Spleen (tissue), 11 donors: Measurements from ENCODE around the gene FLVCR2. TPM values are rescaled to one million over a fixed set of nuclear protein-coding genes. Genes with fewer than 3 reads are reported as not detected.
"Not testable (repeated sequence)": the region's sequence is repeated elsewhere in the genome, so short reads cannot be mapped to it uniquely, and the experiment has no call there.

Experiments used
- DNase-seq: peaks from one replicate; pipeline ENCODE4 v3.0.0-alpha.2; 2020
- H3K27ac ChIP-seq, 8 donors: fragments of 200-600 bp; sonication (generic) in 7 of 8; 1 replicate in 4 of 8; 2 replicates in 4 of 8; pipeline versions ENCODE4 v1.5.0 to v1.8.0; 2016 to 2021; ENCODE audit warnings: inconsistent platforms in 4 of 8, mild to moderate bottlenecking in 4 of 8, moderate library complexity in 1 of 8
- H3K27me3 ChIP-seq, 7 donors: fragments of 200-600 bp; sonication (generic) in 6 of 7; replicated peaks in 1 of 7; 1 replicate in 4 of 7; 2 replicates in 3 of 7; pipeline versions ENCODE4 v1.5.0 to v1.8.0; 2016 to 2021; ENCODE audit warnings: inconsistent platforms in 3 of 7, mild to moderate bottlenecking in 1 of 7
- H3K36me3 ChIP-seq, 6 donors: fragments of 200-600 bp; sonication (generic) in 5 of 6; 1 replicate in 4 of 6; 2 replicates in 2 of 6; pipeline versions ENCODE4 v1.5.0 to v1.8.0; 2016 to 2021; ENCODE audit warnings: inconsistent platforms in 2 of 6
- H3K4me1 ChIP-seq, 6 donors: fragments of 200-600 bp; sonication (generic) in 5 of 6; 1 replicate in 3 of 6; 2 replicates in 3 of 6; pipeline versions ENCODE4 v1.5.0 to v1.8.0; 2016 to 2021; ENCODE audit warnings: inconsistent platforms in 3 of 6
- H3K4me3 ChIP-seq, 8 donors: fragments of 200-600 bp; sonication (generic) in 7 of 8; 1 replicate in 4 of 8; 2 replicates in 4 of 8; pipeline versions ENCODE4 v1.5.0 to v1.8.0; 2016 to 2021; ENCODE audit warnings: inconsistent platforms in 4 of 8, mild to moderate bottlenecking in 4 of 8, moderate library complexity in 2 of 8
- H3K9me3 ChIP-seq, 8 donors: fragments of 200-600 bp; sonication (generic) in 7 of 8; 1 replicate in 4 of 8; 2 replicates in 4 of 8; pipeline versions ENCODE4 v1.5.0 to v1.8.0; 2016 to 2021; ENCODE audit warnings: inconsistent platforms in 4 of 8
- CTCF ChIP-seq, 11 experiments: fragments of 200-600 bp in 7 of 11; fragments of 450-650 bp in 4 of 11; sonication (generic) in 4 of 11; IDR thresholded peaks in 8 of 11; conservative IDR thresholded peaks in 3 of 11; 1 replicate in 7 of 11; 2 replicates in 4 of 11; pipeline versions ENCODE4 v1.4.0 to v1.8.0; 2016 to 2021; ENCODE audit warnings: antibody characterized with exemption in 11 of 11, inconsistent platforms in 4 of 11, mild to moderate bottlenecking in 1 of 11
- POLR2A ChIP-seq, 3 donors: fragments of 450-650 bp; IDR thresholded peaks; one replicate each; pipeline ENCODE4 v1.5.1; 2017; ENCODE audit warnings: antibody characterized with exemption in 3 of 3, mild to moderate bottlenecking in 1 of 3
- POLR2AphosphoS5 ChIP-seq, 3 donors: sonication (generic); formaldehyde crosslinking; IDR thresholded peaks; one replicate each; pipeline ENCODE4 v1.5.1; 2017; ENCODE audit warnings: antibody characterized with exemption in 3 of 3
- WGBS, 5 donors: extraction: QIAGEN DNeasy Blood & Tissue Kit in 3 of 5; methylation state at CpG; one replicate each; pipeline versions ENCODE4 v1.1.5 to v1.1.7; 2013 to 2018; 5-methylcytosine and 5-hydroxymethylcytosine counted together
- intact Hi-C: fragments of 100-400 bp; cut with DNase I; formaldehyde crosslinking; loops from one replicate; pipeline ENCODE4 v1.15.0; 2023; ENCODE audit warnings: low total_unique reads
- polyA plus RNA-seq, 3 donors: library from polyadenylated mRNA; stranded (reverse); fragments of 200-250 nt; gene quantifications; one replicate each; pipeline ENCODE4 v1.2.1, GENCODE V29; 2013
- total RNA-seq, 7 donors: library from RNA; depleted of rRNA in 3 of 7; stranded (reverse); fragments of >200 nt in 3 of 7; fragmentation: NEBNext Ultra II Directional in 4 of 7; extraction: Animal tissue kit (Norgen Biotek cat#: 25700) in 4 of 7; gene quantifications; one replicate each; pipeline versions ENCODE4 v1.1.0 to v1.2.1, GENCODE V29; 2016 to 2021
- donor health status: healthy with polysubstance abuse.
- donor health status: DM: no; HTN: no; CAD: no; lungs with moderate emphysema.
- donor health status: DM: no; HTN: no; CAD: no.
- donor health status: Bipolar disorder and iron deficiency.
- donor health status: healthy.
- donor health status: DM: no; HTN: no; CAD: no.
- donor health status: DM: yes; HTN: yes; CAD: no.

The FLVCR2 gene
- total and polyA plus RNA-seq, 10 donors, result 4.8 to 47.9 (median 30.2) TPM

DNA sequence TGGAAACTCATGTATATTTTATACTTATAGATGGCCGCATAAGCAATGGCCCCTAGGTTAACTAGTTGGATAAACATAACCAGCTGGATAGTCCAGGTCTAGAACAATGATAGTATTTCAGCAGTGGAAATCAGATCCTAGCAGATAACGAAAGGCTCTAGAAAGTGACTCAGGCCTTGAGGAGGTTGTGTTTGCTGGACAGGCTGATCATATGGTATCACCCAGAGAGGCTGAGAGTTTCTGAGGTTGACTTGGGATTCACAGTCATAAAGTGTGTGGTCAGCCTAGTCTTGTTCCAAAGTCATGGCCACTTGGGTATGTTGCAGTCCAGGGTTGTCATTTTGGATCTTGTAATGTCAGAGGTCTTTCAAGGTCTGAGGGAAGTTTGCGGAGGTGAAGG lies 16.8 kb downstream of the FLVCR2 start:
- whole genome bisulfite sequencing, 5 donors, result 90 to 100% (median 98%) methylated on average over 3 of the region's 3 CpGs
- Histone ChIP-seq H3K4me1 (peaks cover 0 to 16% (median 0%) of the 10 kb centered on the region in 6 donors), H3K27ac (no peak overlapping the region), H3K36me3 (peaks cover 0 to 12% (median 0%) of the 10 kb centered on the region in 6 donors), H3K27me3 (no peaks in the 10 kb centered on the region), H3K4me3 (no peak overlapping the region), H3K9me3 (no peaks in the 10 kb centered on the region)
- intact Hi-C loops, result no loop called here
- no peak for DNase-seq
- no peak for TF ChIP-seq CTCF (IDR thresholded peaks at IDR 0.05 in 8 of 11, conservative IDR thresholded peaks at IDR 0.05 in 3 of 11)
- no peak for TF ChIP-seq POLR2AphosphoS5 (IDR thresholded peaks at IDR 0.05)
- no peak for TF ChIP-seq POLR2A (IDR thresholded peaks at IDR 0.05)

DNA sequence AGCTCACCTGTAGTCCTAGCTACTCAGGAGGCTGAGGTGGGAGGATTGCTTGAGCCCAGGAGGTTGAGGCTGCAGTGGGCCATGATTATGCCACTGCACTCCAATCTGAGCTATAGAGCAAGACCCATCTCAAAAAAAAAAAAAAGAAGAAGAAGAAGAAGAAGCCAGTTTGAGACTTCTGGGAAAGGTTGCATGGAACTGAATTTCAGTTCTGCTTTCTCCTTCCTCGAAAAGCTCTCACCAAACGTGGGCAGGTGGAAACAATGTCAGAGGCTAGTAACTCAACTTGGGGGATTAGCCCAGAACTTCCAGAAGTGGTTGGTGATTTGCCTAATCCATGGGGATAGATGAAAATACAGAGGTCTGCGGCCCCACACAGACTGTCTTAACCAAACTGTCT lies 18.7 kb downstream of the FLVCR2 start:
- H3K4me3 ChIP-seq, result no peak overlapping the region
- no peak for DNase-seq
- H3K27me3 ChIP-seq, result no peaks in the 10 kb centered on the region
- 41 to 57% (median 54%) methylated on average over 3 of the region's 3 CpGs for WGBS, 5 donors
- intact Hi-C loops, result no loop called here
- TF ChIP-seq POLR2A (IDR thresholded peaks at IDR 0.05) (no peak), POLR2AphosphoS5 (IDR thresholded peaks at IDR 0.05) (no peak), CTCF (IDR thresholded peaks at IDR 0.05 in 8 of 11, conservative IDR thresholded peaks at IDR 0.05 in 3 of 11) (no peak)
- H3K9me3 ChIP-seq, result no peaks in the 10 kb centered on the region
- peaks cover 0 to 20% (median under 1%) of the 10 kb centered on the region in 6 donors for H3K4me1 ChIP-seq
- H3K36me3 ChIP-seq, result peaks cover 0 to 3% (median 0%) of the 10 kb centered on the region in 6 donors
- H3K27ac ChIP-seq, result peak overlapping the region in 4 of 8 donors; percentile 44 to 69 (median 60)

DNA sequence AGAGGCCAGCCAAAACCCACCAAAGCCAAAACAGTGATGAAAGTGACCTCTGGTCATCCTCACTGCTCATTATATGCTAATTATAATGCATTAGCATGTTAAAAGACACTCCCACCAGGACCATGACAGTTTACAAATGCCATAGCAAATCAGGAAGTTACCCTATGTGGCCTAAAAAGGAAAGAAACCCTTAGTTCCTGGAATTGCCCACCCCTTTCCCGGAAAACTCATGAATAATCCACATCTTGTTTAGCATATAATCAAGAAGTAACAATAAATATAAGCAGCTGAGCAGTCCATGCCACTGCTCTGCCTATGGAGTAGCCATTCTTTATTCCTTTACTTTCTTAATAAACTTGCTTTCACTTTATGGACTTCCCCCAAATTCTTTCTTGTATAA lies 21.7 kb downstream of the FLVCR2 start:
- H3K4me3 ChIP-seq, H3K9me3 ChIP-seq, H3K36me3 ChIP-seq, H3K27ac ChIP-seq, intact Hi-C loops, H3K27me3 ChIP-seq, DNase-seq: not testable (repeated sequence)
- H3K4me1 ChIP-seq, result peaks cover 0 to 39% (median 4%) of the 10 kb centered on the region in 6 donors
- 77 to 92% (median 79%) methylated on average over 1 of the region's 1 CpG for WGBS, 5 donors

- H3K9me3 ChIP-seq, DNase-seq, H3K36me3 ChIP-seq, H3K27me3 ChIP-seq, H3K4me3 ChIP-seq, intact Hi-C loops, H3K27ac ChIP-seq: not testable (repeated sequence)
- peaks cover 0 to 37% (median 4%) of the 10 kb centered on the region in 6 donors for H3K4me1 ChIP-seq
- 90 to 96% (median 94%) methylated on average over 6 of the region's 6 CpGs for WGBS, 5 donors
Observed at GRCh38 chr14:75601061-75601460, 22.6 kb downstream of the FLVCR2 start.

GRCh38 chr14:75602503-75602902 lies 24.1 kb downstream of the FLVCR2 start:
- Histone ChIP-seq H3K27me3 (no peaks in the 10 kb centered on the region), H3K36me3 (no peaks in the 10 kb centered on the region), H3K4me1 (peaks cover 0 to 38% (median 4%) of the 10 kb centered on the region in 6 donors), H3K27ac (no peak overlapping the region), H3K4me3 (no peak overlapping the region), H3K9me3 (peaks cover 0 to 7% (median 2%) of the 10 kb centered on the region in 8 donors)
- intact Hi-C loops, result no loop called here
- TF ChIP-seq POLR2AphosphoS5 (IDR thresholded peaks at IDR 0.05), result no peak
- TF ChIP-seq CTCF (IDR thresholded peaks at IDR 0.05 in 8 of 11, conservative IDR thresholded peaks at IDR 0.05 in 3 of 11), result no peak
- TF ChIP-seq POLR2A (IDR thresholded peaks at IDR 0.05), result no peak
- DNase-seq, result no peak
- 54 to 91% (median 64%) methylated on average over 3 of the region's 3 CpGs for WGBS, 5 donors
